HG03097 (cell line): ENCODE measurements around the gene SCGB1C2.

Experiments
- ATAC-seq: cut with Tn5 transposase; IDR thresholded peaks from one replicate; pipeline ENCODE4 v1.9.1; 2021; ENCODE audit not compliant: unreplicated experiment, low FRiP score

Gene SCGB1C2

DNA sequence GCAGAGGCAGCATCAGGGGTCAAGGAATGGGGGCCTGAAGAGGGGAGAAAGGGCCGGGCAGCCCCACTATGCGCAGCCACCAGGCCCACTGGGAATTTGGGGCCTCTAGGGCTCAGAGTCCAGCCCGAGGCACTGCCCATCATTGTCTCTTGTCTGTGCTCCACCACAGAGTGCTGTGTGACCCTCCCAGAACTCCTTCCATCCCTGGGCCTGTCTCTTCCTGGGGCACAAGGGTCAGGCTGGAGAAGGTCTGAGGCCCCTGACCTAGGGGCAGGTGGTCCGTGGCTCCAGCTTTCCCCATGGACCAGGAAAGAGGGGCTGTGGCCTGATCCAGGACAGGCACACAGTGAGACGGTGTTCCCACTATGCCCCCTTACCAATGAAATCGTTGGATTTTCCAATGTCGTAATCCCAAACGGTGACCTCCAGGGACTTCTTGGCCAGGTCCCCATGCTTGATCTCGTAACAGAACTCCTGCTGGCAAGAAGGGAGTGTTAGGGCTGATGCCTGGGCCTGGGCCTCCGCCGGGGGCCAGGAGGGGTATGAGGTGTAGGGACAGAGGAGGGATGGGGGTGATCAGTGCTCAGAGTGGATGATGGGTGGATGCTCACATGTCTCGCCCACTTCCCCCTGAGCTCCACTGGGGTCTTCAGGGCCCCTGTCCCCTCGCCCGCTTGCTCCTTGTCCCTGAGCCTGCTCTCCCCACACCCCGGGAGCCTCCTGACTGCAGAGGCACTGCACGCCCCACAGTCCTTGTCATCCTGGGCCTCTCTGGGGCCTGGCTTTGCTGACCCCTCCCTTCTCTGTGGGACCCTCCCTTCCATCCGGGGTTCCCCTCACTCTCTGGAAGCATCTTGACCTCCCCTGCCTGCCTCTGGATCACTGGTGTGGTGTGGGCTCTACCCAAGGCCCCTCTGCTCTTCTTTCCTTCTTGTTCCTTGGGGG, 10.7 kb downstream of the SCGB1C2 start:
- ATAC-seq, result no peak

DNA sequence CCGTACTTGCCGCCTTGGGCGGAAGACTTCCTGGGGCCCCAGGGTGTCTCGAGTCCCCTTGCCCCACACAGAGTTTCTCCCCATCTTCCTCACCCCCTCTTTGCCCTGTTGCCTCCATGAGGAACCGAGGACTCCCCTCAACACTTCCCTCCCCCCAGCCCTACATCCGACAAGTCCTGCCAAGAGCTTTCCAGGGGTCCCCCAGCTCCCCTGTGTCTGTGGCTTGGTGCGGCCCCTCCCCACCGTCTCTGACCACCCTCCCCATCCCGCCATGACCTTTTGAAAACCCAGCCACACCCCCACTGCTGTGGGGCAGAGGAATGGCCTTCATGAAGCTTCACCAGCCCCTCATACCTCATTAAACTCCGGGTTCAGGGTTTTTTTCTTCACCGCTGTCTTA, 11.4 kb downstream of the SCGB1C2 start:
- no peak for ATAC-seq

DNA sequence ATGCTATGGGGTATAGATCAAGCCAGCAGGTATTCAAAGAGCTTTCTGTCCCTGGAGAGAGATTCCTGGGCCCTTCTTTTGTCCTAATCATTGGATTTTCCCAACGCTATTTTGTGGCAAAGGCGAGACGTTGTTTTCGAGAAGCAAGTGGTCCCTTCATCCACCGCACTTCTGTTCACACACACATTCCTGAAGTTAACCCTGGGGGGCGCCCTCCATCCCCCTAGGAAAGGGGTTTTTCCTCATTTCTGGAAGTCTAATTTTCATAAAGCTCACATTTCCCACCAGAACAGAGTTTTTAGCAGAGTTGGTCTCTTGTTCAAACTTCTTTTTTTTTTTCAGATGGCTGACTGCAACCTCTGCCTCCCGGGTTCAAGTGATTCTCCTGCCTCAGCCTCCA, 11.9 kb downstream of the SCGB1C2 start:
- no peak for ATAC-seq

DNA sequence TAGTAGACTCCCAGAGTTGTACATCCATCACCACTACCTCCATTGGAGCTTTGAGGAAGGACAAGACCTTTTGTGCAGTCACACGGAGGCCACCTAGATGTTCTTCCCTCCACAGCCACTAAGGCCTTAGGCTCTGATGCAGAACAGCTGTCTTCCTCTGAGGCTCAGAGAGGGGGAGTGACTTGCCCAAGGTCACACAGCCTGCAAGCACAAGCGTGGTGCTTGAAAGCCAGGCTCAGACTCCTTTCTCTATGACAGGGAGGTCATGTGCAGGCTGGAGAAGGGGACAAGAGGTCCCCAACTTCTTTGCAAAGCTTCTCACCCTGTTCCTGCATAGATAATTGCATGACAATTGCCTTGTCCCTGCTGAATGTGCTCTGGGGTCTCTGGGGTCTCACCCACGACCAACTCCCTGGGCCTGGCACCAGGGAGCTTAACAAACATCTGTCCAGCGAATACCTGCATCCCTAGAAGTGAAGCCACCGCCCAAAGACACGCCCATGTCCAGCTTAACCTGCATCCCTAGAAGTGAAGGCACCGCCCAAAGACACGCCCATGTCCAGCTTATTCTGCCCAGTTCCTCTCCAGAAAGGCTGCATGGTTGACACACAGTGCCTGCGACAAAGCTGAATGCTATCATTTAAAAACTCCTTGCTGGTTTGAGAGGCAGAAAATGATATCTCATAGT, 12.7 kb downstream of the SCGB1C2 start:
- ATAC-seq, result no peak

DNA sequence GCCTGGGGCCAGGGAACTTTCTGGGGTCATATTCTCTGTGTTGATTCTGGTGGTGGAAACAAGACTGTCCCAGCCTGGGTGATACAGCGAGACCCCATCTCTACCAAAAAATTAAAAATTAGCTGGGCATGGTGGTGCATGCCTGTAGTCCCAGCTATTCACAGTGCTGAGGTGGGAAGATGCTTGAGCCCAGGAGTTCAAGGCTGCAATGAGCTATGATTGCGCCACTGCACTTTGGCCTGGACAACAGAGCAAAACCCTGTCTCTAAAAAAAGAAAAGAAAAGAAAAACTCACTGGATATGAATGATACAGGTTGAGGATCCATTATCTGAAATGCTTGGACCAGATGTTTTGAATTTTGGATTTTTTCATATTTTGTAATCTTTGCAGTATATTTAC, 13.6 kb downstream of the SCGB1C2 start:
- no peak for ATAC-seq

DNA sequence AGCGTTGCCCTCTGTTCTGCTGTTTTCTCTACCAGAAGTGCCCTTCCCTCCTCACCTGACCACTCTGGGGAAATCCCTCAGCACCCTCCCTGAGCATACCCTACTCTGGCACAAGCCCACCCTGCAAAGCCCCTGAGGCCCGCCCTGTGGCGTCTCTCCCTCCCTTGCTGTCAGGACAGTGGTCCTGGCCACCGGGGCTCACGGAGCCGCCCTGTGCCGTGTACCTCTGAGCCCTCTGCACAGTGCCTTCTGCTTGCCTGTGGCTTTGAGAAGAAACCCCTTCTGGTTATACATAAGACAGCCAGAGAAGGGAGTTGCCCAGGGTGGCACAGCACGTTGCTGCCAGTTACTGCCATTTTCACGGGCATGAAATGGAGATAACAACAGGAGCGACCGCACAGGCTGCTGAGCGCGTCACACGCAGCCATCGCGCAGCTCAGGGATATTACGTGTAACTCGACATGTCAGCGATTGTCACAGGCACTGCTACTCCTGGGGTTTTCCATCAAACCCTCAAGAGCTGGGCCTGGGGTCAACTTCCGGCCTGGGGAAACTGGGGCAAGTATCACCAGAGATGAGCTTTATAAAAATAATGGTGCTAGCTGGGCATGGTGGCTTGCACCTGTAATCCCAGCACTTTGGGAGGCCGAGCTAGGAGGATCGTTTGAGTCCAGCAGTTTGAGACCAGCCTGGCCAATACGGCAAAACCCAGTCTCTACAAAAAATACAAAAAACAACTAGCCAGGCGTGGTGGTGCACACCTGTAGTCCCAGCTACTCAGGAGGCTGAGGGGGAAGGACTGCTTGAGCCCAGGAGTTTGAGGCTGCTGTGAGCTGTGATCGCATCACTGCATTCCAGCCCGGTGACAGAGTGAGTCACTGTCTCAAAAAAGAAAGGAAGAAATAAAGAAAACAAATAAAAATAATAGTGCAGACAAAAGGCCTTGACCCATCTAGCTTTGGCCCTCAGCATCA, 14.8 kb downstream of the SCGB1C2 start:
- ATAC-seq, result no peak

DNA sequence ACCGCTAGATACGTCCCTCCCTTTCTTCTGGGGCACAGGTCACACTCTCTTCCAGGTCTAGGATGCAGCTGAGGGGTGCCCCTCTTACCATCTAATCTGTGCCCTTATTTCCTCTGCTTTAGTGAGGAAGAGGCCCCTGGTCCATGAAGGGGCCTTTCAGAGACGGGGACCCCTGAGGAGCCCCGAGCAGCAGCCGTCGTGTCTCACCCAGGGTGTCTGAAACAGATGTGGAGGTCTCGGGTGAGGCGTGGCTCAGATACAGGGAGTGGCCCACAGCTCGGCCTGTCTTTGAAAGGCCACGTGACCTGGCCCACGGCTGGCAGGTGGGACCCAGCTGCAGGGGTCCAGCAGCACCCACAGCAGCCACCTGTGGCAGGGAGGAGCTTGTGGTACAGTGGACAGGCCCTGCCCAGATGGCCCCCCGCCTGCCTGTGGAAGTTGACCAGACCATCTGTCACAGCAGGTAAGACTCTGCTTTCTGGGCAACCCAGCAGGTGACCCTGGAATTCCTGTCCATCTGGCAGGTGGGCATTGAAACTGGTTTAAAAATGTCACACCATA, 15.6 kb downstream of the SCGB1C2 start:
- no peak for ATAC-seq

DNA sequence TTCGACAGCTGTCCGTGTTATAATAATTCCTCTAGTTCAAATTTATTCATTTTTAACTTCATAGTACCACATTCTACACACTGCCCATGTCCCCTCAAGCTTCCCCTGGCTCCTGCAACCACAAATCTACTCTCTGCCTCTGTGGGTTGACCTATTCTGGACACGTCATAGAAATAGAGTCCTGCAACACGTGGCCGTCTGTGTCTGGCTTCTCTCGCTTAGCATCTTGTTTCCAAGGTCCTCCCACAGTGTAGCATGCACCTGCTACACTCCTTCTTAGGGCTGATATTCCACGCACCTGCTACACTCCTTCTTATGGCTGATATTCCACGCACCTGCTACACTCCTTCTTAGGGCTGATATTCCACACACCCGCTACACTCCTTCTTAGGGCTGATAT, 16.5 kb downstream of the SCGB1C2 start:
- ATAC-seq, result no peak

DNA sequence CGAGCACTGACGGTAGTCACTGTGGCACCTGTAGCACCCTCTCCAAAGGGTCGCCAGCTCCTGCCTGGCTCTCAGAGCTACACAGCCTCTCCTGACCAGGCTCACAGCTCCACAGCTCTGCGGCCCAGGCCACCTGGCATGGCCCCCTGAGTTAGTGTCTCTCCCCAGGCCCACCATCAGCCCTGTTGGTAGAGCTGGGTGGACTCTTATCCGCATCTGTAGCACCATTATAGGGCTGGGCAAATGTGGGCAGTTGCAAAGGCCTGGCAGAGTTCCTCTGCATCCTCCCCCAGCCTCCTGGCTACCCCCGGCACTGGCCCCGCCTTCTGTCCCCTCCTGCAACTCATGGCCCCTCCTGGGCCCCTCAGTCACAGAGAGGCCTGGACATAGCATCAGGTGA, 18.2 kb downstream of the SCGB1C2 start:
- ATAC-seq, result no peak

DNA sequence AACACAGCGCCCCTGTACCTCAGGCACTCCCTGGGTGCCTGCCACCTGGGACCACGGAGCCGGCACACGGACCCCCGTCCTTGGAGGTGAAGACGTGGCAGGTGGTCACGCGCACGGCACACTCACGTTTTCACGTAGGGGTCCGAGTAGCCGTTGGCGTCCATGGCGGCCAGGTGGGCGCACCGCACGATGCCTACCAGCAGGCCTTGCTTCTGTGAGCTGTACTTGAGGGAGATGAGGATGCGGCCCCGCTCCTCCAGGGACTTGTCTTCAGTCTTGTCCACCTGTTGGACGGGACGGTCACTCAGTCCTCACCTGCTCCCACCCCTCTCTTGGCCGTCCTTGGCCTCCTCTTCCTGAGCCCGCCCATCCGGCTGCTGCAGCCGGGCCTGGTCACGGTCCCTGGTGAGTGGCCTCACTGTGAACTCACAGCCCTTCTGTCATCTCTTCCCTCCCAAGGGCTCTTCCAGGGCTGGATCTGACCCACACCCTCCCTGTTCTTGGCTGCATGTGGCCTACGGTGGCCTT, 18.8 kb downstream of the SCGB1C2 start:
- no peak for ATAC-seq

DNA sequence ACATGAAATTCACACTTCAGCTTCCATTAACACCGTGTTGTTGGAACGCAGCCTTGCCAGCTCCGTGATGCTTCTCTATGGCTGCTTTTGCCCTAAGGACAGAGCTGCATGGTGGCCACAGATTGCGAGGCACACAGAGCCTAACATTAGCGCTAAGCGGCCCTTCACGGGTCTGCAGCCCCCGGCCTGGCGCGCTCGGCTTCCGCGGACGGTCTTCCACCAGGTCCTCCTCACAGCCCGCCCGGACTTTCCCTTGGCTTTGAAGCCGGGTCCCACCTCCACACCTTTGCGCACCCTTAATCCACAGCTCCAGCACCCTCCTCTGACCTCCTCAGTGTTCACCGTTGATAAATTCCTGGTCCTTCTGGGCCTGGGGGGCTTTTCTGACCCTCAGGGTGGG, 19.6 kb downstream of the SCGB1C2 start:
- ATAC-seq, result no peak

DNA sequence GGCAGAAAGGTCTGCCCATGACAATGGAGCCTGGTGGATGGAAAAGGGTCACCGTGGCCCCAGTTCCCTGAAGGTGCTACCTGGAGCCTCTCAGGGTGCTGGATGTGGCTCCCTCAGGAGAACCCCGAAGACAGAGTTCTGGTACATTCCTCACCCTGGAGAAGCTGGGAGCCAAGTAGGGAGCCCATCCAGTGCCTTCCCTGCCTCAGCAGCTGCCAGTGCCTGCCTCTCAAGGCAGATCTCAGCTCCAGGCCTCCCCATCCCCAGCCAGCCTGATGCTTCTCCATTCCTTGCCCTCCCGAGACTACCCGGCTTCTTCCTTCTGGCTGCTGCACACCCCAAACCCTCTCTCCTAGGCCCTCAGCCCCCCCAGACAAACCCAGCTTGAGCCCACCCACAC, 20.5 kb downstream of the SCGB1C2 start:
- ATAC-seq, result no peak

DNA sequence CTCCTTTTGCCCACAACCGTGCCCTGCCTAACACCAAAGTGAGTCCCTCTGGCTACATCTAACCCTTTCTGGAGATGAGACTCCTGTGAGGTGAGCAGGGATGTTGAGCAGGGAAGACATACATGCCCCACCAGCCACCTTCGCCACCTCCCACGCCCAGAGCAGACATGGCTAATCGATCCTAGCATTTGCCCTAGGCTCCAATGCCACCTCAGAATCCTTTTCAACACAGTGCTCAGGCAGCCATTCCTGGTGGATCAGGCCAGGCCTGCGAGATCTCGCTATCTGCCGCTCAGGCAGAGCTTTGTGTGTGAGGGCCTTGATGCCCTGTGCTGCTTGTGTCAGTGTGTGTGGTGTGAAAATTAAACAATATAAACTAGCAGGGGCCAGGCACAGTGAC, 21.0 kb downstream of the SCGB1C2 start:
- no peak for ATAC-seq

DNA sequence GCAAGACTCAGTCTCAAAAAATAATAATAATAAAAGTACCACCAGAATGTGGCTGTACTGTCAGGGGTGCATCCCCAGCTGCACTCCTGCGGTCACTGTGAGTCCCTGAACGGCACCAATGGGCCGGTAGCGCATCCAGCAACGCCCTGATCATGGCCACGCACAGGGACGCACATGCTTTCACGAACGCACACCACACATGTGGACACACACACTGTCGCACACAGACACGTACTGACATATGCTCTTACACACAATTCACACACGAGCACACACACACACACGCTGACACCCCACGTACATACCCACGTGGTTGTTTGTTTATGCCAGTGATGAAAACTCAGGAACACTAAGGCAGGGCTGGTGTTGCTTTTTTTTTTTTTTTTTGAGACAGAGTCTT, 22.2 kb downstream of the SCGB1C2 start:
- no peak for ATAC-seq

DNA sequence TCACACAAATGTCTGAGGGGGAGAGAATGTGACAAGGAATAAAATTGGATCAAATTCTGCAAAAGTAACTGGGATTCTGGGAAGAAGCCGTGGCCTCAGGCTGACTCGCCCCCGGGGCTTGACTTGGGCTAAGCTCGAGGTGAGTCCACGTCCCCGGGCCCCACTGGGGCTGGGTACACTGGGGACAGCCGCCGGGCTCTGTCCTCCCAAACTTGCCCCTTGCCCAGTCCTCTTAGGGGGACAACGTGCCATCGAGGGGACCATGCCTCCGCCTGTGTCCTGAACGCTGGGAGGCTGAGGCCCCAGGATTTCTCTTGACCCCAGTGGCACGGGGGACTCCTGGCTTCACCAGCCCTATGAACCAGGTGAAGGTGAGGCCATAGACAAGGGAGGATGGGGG, 23.0 kb downstream of the SCGB1C2 start:
- no peak for ATAC-seq

DNA sequence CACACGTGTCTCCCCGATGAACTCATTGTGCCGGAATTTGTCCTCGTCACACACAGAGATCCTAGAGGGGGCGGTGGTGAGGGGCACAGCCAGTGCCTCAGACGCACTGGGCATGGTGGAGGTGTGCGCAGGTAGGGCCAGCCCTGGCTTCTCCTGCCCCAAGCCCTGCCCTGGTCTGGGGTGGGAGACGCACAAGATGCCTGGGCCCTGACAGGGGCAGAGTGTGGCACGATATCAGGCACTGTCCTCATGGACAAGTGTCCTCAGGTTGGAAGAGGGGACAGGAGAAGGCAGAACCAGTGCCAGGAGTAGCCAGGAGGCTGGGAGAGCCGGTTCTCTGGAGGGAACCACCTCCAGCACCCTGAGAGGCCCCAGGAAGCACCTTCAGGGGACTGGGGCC, 24.1 kb downstream of the SCGB1C2 start:
- ATAC-seq, result no peak

DNA sequence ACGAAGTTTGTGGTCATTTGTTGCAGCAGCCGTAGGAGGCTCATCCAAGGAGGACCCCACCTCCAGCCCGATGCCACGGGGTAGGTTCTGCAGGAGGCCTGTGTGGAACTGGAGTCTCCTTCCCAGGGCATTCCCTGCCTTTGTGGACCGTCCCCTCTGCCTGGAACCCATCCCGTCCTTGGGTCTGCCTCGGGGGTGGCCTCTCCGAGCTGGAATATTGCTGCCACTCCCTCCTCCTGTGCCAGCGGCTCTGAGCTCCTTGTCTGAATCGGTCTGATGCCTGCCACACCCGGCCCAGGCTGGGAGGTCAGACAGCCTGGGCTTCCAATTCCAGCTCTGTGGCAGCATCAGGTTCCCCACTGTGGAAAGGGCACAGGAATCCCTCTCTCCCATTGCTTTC, 25.3 kb downstream of the SCGB1C2 start:
- ATAC-seq, result no peak

DNA sequence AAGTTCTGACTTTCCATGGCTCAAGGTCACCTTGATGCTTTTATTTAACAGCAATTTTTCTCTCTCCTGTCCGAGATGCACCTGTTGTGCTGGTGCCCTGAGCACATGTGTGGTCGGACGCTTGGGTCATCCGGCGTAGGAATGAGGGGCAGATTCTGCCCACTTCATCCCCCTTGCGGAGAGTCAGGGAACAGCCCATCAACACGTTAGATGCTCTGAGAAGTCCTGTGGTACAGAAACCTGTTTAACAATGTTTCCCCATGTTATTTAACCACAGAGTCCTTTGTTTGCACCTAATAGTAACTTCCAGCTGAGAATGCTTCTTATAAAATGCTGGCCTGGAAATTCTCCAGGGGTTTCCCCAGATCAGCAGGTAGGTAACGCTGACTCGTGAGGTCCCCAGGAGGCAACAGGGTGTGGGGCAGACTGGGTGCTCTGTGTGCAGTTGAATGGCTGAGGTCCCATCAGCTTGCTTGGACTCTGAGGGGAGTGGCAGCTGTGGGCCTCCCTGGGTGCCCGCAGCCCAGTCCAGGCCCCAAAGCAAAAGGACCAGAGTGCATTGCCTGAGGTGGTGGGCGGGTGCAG, 26.2 kb downstream of the SCGB1C2 start:
- no peak for ATAC-seq

DNA sequence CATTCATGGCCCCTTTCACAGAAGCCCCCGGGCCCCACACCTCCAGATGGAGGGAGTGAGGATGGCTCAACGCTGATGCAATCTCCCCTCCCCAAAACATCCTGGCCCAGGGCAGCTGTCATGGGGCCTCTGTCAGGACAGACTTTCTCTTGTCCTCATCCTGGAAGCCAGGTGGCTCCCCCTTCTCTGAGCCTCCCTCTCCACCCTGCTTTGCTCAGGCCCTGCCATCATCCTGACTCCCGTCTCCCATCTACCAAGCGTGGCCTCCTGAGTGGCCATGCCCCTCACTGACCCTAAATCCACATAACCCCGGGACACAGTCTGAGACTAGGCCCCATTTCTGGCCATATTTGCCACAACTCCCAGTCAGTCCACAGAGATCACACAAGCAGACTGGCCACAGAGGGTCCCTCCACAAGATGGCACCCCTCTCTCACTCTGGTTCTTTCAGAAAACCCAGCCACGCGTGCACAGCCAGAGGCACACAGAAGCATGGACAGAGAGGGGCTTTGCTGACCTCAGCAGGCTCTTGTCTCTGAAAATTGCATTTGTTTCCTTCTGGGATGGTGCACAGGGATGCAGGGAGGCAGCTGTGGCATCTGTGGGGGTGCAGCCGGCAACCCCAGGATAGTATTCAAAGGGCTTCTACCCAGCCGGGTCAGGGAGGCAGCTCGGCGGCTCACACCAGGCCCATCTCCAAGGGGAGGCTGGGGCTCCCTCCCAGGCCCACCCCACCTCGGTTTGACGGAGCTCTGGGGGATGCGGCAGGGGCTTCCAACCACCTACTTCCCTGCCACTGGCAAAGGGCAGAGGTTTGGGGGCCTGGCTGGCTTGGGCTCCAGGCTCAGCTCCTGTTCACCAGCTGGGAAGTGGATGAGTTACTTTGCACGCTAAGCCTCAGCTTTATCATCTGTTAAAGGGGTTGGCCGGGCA, 27.2 kb downstream of the SCGB1C2 start:
- no peak for ATAC-seq
